Inflammatory macrophage treated with lipopolysaccharide for 1 hour (primary cell): ENCODE results near the gene RAP1GAP2.
A peak's percentile ranks its signal among the peaks of the same experiment; 100 is the strongest.
"Not testable (repeated sequence)": the region's sequence is repeated elsewhere in the genome, so short reads cannot be mapped to it uniquely, and the experiment has no call there.

ENCODE experiments used
- DNase-seq, 2 donors: peaks; one replicate each; pipeline ENCODE4 v3.0.0-alpha.2; 2020 to 2022

Gene RAP1GAP2

GRCh38 chr17:3030096-3030495 lies 233.9 kb downstream of the RAP1GAP2 start:
- peak; percentile 33 to 59 for DNase-seq

- DNase-seq: not testable (repeated sequence)
Measured at GRCh38 chr17:3030852-3031470, 234.7 kb downstream of the RAP1GAP2 start.

- no peak for DNase-seq
Measured at GRCh38 chr17:3032258-3033247, 236.3 kb downstream of the RAP1GAP2 start.

GRCh38 chr17:3033248-3033640 lies 237.0 kb downstream of the RAP1GAP2 start:
- no peak for DNase-seq

GRCh38 chr17:3033741-3034577 lies 237.7 kb downstream of the RAP1GAP2 start:
- DNase-seq: no peak

- DNase-seq: no peak
Measured at GRCh38 chr17:3034578-3034920, 238.3 kb downstream of the RAP1GAP2 start.

- no peak for DNase-seq
Measured at GRCh38 chr17:3035256-3035967, 239.2 kb downstream of the RAP1GAP2 start.

- no peak for DNase-seq
Measured at GRCh38 chr17:3035968-3036280, 239.7 kb downstream of the RAP1GAP2 start.

- DNase-seq: no peak
Measured at GRCh38 chr17:3036800-3037199, 240.6 kb downstream of the RAP1GAP2 start.

- DNase-seq: no peak
Measured at GRCh38 chr17:3037259-3037658, 241.0 kb downstream of the RAP1GAP2 start.

- no peak for DNase-seq
Measured at GRCh38 chr17:3038941-3039340, 242.7 kb downstream of the RAP1GAP2 start.

GRCh38 chr17:3039736-3040135 lies 243.5 kb downstream of the RAP1GAP2 start:
- peak; percentile 78 to 86 for DNase-seq

GRCh38 chr17:3040882-3041281 lies 244.6 kb downstream of the RAP1GAP2 start:
- no peak for DNase-seq

GRCh38 chr17:3043737-3044365 lies 247.6 kb downstream of the RAP1GAP2 start:
- peak in 1 of 2 donors; percentile 21 for DNase-seq

- DNase-seq: no peak
Measured at GRCh38 chr17:3046753-3047152, 250.5 kb downstream of the RAP1GAP2 start.

- DNase-seq: peak; percentile 96 to 98
Measured at GRCh38 chr17:3048727-3049471, 252.7 kb downstream of the RAP1GAP2 start.

GRCh38 chr17:3049705-3050295 lies 253.6 kb downstream of the RAP1GAP2 start:
- no peak for DNase-seq

- not testable (repeated sequence) for DNase-seq
Measured at GRCh38 chr17:3054868-3055267, 258.6 kb downstream of the RAP1GAP2 start.

GRCh38 chr17:3062824-3063377 lies 266.7 kb downstream of the RAP1GAP2 start:
- not testable (repeated sequence) for DNase-seq

GRCh38 chr17:3063507-3063906 lies 267.3 kb downstream of the RAP1GAP2 start, which contains the start of gene OR1D5:
TSS of gene OR1D5 (minus strand) at chr17:3063607. CDS start at chr17:3063607, 0 bp downstream.
- DNase-seq: not testable (repeated sequence)
